Breast epithelium (tissue), 4 donors: ENCODE measurements around the gene TCF21. TPM values are rescaled to one million over a fixed set of nuclear protein-coding genes. Genes with fewer than 3 reads are reported as not detected.

Source experiments
- DNase-seq, 2 donors: peaks; one replicate each; pipeline ENCODE4 v3.0.0-alpha.2; 2019; ENCODE audit warnings: low spot score in 2 of 2
- H3K27ac ChIP-seq, 2 donors: fragments of 200-600 bp; sonication (generic) in 1 of 2; one replicate each; pipeline ENCODE4 v1.5.1; 2016 to 2019; ENCODE audit warnings: mild to moderate bottlenecking in 1 of 2
- H3K27me3 ChIP-seq, 2 donors: fragments of 200-600 bp; sonication (generic) in 1 of 2; one replicate each; pipeline versions ENCODE4 v1.5.1 to v1.6.0; 2017 to 2019; ENCODE audit warnings: control low read depth in 1 of 2, mild to moderate bottlenecking in 1 of 2
- H3K36me3 ChIP-seq: fragments of 200-600 bp; one replicate; pipeline ENCODE4 v1.5.1; 2019
- H3K4me1 ChIP-seq, 2 donors: fragments of 200-600 bp; sonication (generic); one replicate each; pipeline ENCODE4 v1.5.1; 2016 to 2019; ENCODE audit warnings: control low read depth in 1 of 2
- H3K4me3 ChIP-seq, 3 donors: fragments of 200-600 bp; sonication (generic); 1 replicate in 2 of 3; 2 replicates in 1 of 3; pipeline ENCODE4 v1.5.1; 2016 to 2019; ENCODE audit warnings: mild to moderate bottlenecking in 3 of 3, moderate library complexity in 2 of 3
- H3K9me3 ChIP-seq, 2 donors: fragments of 200-600 bp; sonication (generic) in 1 of 2; one replicate each; pipeline ENCODE4 v1.5.1; 2016 to 2019; ENCODE audit warnings: control low read depth in 1 of 2
- CTCF ChIP-seq, 3 donors: fragments of 450-650 bp; IDR thresholded peaks; one replicate each; pipeline ENCODE4 v1.5.1; 2016 to 2017; ENCODE audit warnings: antibody characterized with exemption in 3 of 3, mild to moderate bottlenecking in 3 of 3, moderate library complexity in 3 of 3
- POLR2A ChIP-seq: fragments of 450-650 bp; IDR thresholded peaks from one replicate; pipeline ENCODE4 v1.6.1; 2016; ENCODE audit warnings: antibody characterized with exemption, mild to moderate bottlenecking, moderate library complexity
- POLR2AphosphoS5 ChIP-seq, 3 donors: sonication (generic); formaldehyde crosslinking; IDR thresholded peaks; one replicate each; pipeline ENCODE4 v1.6.1; 2017; ENCODE audit warnings: antibody characterized with exemption in 3 of 3
- intact Hi-C: fragments of 100-400 bp; cut with DNase I; formaldehyde crosslinking; loops from one replicate; pipeline ENCODE4 v1.15.1; 2023; ENCODE audit warnings: low total_unique reads
- total RNA-seq, 3 donors: library from RNA; depleted of rRNA; stranded (reverse); fragments of >200 nt; gene quantifications; one replicate each; pipeline ENCODE4 v1.1.0, GENCODE V29; 2016

The TCF21 gene
- total RNA-seq, 3 donors from 2014 or later = 1.0 TPM; not detected in 2

DNA sequence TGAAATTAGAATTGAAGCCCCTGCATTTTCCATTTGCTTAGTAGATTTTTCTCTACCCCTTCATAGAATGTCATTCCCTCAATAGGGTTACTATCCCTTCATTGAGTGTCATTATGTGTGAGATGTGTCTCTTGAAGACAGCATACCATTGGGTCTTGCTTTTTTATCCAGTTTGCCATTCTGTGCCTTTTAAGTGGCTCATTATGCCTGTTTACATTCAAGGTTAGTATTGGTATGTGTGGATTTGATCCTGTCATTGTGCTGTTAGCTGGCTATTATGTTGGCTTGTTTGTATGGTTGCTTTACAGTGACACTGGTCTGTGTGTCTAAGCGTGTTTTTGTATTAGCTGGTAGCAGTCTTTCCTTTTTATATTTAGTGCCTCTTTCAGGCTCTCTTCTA is 25.7 kb upstream of the TCF21 start:
- TF ChIP-seq POLR2A (no peak), CTCF (IDR thresholded peaks at IDR 0.05) (no peak), POLR2AphosphoS5 (IDR thresholded peaks at IDR 0.05) (no peak)
- no peaks in the 10 kb centered on the region for H3K36me3 ChIP-seq
- peaks cover 21 to 36% of the 10 kb centered on the region in 2 donors for H3K9me3 ChIP-seq
- DNase-seq = no peak
- H3K27me3 ChIP-seq = peaks cover 0 to 6% of the 10 kb centered on the region in 2 donors
- intact Hi-C loops = no loop called here
- no peak overlapping the region for H3K27ac ChIP-seq
- H3K4me3 ChIP-seq = no peak overlapping the region
- no peaks in the 10 kb centered on the region for H3K4me1 ChIP-seq

- H3K9me3 ChIP-seq = peaks cover 21 to 36% of the 10 kb centered on the region in 2 donors
- intact Hi-C loops = no loop called here
- no peaks in the 10 kb centered on the region for H3K4me1 ChIP-seq
- H3K36me3 ChIP-seq = no peaks in the 10 kb centered on the region
- no peak for DNase-seq
- no peak overlapping the region for H3K4me3 ChIP-seq
- no peak overlapping the region for H3K27ac ChIP-seq
- TF ChIP-seq POLR2AphosphoS5 (IDR thresholded peaks at IDR 0.05) = no peak
- TF ChIP-seq POLR2A = no peak
- TF ChIP-seq CTCF (IDR thresholded peaks at IDR 0.05) = no peak
- peaks cover 0 to 6% of the 10 kb centered on the region in 2 donors for H3K27me3 ChIP-seq
Observed at GRCh38 chr6:133865680-133866079, 23.2 kb upstream of the TCF21 start.

GRCh38 chr6:133871131-133871530 is 17.8 kb upstream of the TCF21 start:
- Histone ChIP-seq H3K4me1 (no peaks in the 10 kb centered on the region), H3K4me3 (no peak overlapping the region), H3K36me3 (no peaks in the 10 kb centered on the region), H3K27me3 (no peaks in the 10 kb centered on the region), H3K27ac (no peak overlapping the region), H3K9me3 (no peaks in the 10 kb centered on the region)
- no peak for DNase-seq
- intact Hi-C loops = no loop called here
- TF ChIP-seq POLR2AphosphoS5 (IDR thresholded peaks at IDR 0.05) (no peak), POLR2A (no peak), CTCF (IDR thresholded peaks at IDR 0.05) (no peak)

- TF ChIP-seq POLR2AphosphoS5 (IDR thresholded peaks at IDR 0.05) = no peak
- TF ChIP-seq POLR2A = no peak
- no peak for TF ChIP-seq CTCF (IDR thresholded peaks at IDR 0.05)
- intact Hi-C loops = no loop called here
- no peak overlapping the region for H3K27ac ChIP-seq
- DNase-seq = no peak
- H3K4me3 ChIP-seq = no peak overlapping the region
- H3K27me3 ChIP-seq = no peaks in the 10 kb centered on the region
- H3K36me3 ChIP-seq = no peaks in the 10 kb centered on the region
- H3K9me3 ChIP-seq = no peaks in the 10 kb centered on the region
- H3K4me1 ChIP-seq = no peaks in the 10 kb centered on the region
Observed at GRCh38 chr6:133873538-133873937, 15.4 kb upstream of the TCF21 start.

DNA sequence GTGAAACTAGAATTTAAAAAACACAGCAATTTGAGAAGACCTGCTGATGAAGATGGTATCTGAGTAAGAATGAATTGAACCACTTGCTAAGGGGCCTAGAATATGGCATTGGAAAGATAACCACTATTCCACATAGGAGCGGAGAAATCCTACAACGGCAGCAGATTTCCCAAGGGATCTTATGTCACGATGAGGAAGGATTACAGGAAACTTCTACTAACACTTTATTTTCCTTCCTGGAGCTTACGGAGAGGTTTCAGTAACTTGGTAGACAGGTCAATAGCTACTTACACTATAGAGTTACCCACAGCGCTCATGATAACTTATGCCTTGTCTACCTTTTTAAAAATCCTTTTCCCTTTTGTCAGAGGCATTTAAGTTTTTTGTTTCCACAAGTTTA is 11.8 kb upstream of the TCF21 start:
- Histone ChIP-seq H3K9me3 (no peaks in the 10 kb centered on the region), H3K27me3 (no peaks in the 10 kb centered on the region), H3K27ac (no peak overlapping the region), H3K36me3 (no peaks in the 10 kb centered on the region), H3K4me1 (no peaks in the 10 kb centered on the region), H3K4me3 (no peak overlapping the region)
- intact Hi-C loops = no loop called here
- no peak for TF ChIP-seq POLR2A
- TF ChIP-seq POLR2AphosphoS5 (IDR thresholded peaks at IDR 0.05) = no peak
- TF ChIP-seq CTCF (IDR thresholded peaks at IDR 0.05) = no peak
- DNase-seq = no peak
